AG09309 (cell line): Measurements from ENCODE around the gene GPX3.

Experiments used
- DNase-seq: peaks from one replicate; pipeline ENCODE4 v3.0.0-alpha.2; 2010; ENCODE audit warnings: low read depth
- H3K4me3 ChIP-seq: 2 replicates; pipeline ENCODE4 v1.5.1; 2011; ENCODE audit warnings: mild to moderate bottlenecking, low read depth, low read length, moderate library complexity; ENCODE audit not compliant: control insufficient read depth
- TF ChIP-seq, protein P1 (sequence below): IDR thresholded peaks from 2 replicates; pipeline ENCODE4 v1.5.1; 2011; ENCODE audit warnings: mild to moderate bottlenecking, low read depth, low read length, inconsistent platforms; ENCODE audit not compliant: insufficient read depth, control insufficient read depth; ENCODE audit errors: missing control alignments

Gene GPX3

DNA sequence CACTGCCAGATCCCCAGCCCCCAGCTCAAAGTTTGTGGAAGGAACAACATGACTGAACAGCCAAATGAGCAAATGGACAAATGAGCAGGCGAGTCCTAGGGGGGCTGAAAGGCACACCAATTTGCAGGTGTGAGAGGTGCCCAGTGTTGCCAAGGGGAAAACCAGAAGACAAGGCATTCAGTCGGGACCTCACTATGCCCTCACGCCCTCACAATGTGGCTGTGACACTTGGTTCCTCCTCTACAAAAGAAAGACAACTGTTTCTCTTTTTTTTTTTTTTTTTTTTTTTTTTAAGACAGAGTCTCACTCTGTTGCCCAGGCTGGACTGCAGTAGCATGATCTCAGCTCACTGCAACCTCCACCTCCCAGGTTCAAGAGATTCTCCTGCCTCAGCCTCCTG lies 32.4 kb downstream of the GPX3 start:
- TF ChIP-seq, protein P1, sequence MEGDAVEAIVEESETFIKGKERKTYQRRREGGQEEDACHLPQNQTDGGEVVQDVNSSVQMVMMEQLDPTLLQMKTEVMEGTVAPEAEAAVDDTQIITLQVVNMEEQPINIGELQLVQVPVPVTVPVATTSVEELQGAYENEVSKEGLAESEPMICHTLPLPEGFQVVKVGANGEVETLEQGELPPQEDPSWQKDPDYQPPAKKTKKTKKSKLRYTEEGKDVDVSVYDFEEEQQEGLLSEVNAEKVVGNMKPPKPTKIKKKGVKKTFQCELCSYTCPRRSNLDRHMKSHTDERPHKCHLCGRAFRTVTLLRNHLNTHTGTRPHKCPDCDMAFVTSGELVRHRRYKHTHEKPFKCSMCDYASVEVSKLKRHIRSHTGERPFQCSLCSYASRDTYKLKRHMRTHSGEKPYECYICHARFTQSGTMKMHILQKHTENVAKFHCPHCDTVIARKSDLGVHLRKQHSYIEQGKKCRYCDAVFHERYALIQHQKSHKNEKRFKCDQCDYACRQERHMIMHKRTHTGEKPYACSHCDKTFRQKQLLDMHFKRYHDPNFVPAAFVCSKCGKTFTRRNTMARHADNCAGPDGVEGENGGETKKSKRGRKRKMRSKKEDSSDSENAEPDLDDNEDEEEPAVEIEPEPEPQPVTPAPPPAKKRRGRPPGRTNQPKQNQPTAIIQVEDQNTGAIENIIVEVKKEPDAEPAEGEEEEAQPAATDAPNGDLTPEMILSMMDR = no peak
- no peak overlapping the region for H3K4me3 ChIP-seq
- DNase-seq = no peak

DNA sequence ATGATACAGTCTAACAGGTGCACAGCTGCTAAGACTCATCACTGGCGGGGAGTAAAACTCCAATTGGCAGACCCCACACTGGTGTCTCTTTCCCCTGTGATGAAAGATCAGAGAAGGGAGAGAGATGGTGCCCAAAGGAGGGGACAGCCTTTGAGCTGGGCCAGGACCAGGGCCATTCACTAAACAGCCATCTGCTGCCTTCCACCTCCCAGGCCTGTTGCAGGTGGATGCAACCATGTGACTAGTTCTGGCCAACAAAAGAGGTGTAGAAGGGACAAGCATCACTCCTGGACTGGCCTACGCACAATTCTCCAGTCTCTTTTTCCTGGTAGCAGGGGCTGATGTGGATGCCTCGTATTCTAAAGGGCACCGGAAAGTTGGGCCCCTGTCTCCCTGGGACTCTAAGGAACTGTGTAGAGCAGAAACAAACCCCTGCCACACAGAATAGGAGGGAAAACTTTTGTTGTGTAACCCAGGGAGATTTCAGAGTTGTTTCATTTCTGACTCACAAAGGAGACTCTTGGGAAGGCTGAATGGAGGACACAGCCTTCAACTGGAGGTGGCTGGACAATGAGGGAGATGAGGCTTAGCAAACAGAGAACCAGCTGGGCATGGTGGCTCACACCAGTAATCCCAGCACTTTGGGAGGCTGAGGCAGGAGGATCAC lies 33.5 kb downstream of the GPX3 start:
- no peak overlapping the region for H3K4me3 ChIP-seq
- TF ChIP-seq, protein P1 = no peak
- no peak for DNase-seq

DNA sequence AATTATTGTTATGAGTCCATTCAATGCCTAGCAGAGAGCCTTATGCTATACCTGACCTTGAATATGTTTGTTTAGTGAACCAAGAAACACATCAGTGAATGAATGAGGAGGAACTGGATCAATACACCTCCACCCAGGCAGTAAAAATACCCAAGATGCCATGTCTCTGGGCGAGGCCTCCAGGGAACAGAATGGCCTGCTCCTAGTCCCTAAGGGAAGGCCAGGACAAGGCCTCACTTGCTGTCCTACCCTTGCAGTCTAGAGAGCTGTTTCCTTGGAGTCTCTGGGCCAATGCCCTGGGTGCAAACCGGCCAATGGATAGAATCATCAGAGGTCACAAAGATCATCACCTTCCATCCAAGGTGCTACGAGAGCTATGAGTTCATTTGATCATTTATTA lies 34.3 kb downstream of the GPX3 start:
- TF ChIP-seq, protein P1 = no peak
- DNase-seq = no peak
- H3K4me3 ChIP-seq = no peak overlapping the region

DNA sequence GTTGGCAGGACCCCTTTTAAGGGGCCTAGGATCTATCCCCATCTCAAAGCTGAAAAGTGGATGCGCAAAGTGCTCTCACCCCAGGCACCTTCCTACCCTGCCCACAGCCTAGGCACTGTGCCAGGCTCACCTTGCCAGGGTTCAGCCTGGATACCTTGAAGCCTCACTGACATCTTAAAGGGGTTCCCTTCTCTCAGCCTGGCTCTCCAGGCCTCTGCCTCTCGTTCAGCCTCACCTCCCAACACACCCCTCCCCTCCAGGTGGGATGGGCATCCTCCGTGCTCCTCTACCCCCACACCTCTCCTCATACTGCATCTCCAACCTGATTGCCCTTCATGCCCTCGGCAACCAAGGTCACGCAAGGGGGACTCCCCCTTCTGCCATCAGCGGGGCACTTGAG lies 34.9 kb downstream of the GPX3 start:
- H3K4me3 ChIP-seq = no peak overlapping the region
- TF ChIP-seq, protein P1 = no peak
- DNase-seq = no peak

DNA sequence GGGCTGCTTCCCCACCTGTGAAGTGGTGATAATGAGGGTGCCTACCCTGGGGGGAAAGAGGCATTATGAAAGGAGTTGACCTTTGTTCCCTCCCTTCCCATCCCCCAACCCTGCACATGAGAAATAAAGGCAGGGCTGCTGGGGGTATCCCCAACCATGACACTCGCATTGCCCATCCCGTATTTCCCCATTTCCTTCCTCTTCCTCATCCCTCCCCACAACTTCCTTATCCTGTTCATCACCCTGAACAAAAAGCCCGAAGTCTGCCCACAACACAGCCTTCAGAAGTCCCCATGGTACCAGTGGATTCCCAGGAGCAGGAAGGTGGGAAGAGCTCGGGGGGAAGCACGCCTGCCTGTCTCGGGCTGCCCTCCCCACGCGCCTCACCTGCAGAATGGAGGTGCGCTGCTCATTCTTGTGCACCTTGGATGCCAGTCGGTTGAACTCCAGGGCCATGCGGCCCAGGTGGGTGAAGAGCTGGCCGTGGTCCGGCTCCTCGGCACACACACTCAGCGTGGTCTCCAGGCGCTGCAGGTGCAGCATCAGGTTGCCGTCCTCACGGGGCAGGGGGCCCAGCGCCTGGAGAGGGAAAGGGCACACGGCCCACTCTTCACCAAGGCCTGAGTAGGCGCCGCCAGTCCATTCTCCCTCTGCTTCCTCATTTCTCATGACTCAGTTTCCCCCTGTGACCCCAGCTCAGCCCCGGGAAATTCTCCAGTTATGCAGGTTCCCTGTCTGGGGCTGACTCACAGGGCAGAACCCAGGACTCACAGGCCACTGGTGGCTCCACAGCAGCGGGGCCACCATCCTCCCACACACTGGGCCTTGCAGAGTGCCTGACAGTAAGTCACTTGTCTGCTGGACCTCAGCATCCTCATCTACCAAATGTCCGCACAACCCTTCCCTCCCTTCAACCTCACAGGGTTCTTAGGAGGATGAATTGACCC lies 36.3 kb downstream of the GPX3 start:
- TF ChIP-seq, protein P1 = no peak
- no peak overlapping the region for H3K4me3 ChIP-seq
- DNase-seq = no peak

DNA sequence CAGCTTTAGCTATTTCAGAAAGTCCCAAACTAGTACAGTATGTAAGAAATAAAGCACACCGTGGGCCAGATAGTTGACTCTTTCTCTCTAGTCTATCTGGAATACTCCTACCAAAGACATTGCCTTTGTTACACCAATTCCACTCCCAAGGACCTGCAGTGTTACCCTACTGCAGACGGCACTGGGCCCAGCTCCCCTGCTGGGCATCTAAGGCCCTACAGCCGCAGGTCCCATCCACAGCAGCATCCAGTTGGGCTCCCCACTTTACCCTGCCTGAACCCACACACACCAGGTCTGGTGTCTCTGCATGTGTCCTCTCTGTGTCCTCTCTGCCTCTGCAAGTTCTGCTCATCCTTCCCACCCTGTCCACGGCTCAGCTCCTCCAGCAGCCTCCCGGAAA lies 37.9 kb downstream of the GPX3 start:
- TF ChIP-seq, protein P1 = no peak
- no peak overlapping the region for H3K4me3 ChIP-seq
- no peak for DNase-seq
